ENCODE data around the gene RPS10.
"Not testable (repeated sequence)": the region's sequence is repeated elsewhere in the genome, so short reads cannot be mapped to it uniquely, and the experiment has no call there.

The RPS10 gene

DNA sequence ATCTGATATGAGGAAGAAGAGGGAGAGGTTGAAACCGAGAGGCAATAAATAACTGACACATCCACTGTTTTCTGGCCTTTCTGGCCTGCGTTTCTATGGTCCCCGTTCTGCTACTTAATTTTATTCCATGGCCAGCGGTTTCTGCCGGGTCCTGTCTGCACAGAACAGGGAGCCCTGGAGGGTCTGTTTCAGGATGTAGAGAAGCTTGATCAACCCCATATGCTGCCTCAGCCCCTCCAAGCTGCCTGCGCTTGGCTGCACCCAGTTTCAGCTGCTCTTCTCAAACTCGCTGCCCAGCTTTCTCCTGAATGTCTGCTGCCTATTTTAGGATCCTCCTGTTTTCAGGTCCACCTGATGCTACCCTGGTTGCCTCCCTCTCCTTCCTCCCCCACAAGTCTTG is 21.5 kb upstream of the RPS10 start:
- DNase-seq, result no peak

- DNase-seq, result no peak
These were observed 19.5 kb upstream of the RPS10 start for GRCh38 chr6:34445313-34445860.

- no peak for DNase-seq
These were observed 15.7 kb upstream of the RPS10 start for GRCh38 chr6:34441526-34441925.

DNA sequence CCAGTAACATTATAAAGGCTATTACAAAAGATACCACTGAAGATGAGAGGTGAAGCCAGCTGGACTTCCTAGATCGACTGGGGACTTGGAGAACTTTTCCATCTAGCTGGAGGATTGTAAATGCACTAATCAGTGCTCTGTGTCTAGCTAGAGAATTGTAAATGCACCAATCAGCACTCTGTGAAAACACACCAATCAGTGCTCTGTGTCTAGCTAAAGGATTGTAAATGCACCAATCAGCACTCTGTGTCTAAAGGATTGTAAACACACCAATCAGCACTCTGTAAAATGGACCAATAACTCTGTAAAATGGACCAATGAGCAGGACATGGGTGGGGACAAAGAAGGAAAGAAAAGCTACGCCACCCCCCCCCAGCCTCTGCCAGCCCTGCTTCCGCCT is 13.6 kb upstream of the RPS10 start:
- no peak for DNase-seq

DNA sequence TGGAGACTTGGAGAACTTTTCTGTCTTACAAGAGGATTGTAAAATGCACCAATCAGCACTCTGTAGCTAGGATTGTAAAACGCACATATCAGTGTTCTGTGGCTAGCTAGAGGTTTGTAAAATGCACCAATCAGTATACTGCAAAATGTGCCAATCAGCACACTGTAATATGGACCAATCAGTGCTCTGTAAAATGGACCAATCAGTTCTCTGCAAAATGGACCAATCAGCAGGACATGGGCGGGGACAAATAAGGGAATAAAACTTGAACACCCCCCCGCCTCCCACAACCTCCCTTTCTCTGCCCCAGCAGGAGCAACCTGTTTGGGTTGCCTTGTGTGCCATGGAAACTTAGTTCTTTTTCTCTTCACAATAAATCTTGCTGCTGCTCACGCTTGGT is 12.8 kb upstream of the RPS10 start:
- no peak for DNase-seq

DNA sequence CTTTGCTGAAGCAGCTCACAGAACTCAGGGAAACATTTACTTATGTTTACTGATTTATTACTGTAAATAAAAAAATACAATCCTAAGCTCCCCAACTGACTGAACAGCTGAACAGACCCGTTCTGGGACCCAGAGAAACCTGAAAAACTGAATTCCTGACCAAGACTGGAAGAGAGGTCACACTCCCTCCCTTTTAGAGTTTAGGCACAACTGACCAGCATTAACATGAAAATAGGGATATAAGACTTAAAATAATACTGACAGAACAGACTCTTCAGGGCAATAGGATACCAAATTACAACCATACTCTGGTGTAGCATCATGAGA is 11.7 kb upstream of the RPS10 start:
- no peak for DNase-seq

DNA sequence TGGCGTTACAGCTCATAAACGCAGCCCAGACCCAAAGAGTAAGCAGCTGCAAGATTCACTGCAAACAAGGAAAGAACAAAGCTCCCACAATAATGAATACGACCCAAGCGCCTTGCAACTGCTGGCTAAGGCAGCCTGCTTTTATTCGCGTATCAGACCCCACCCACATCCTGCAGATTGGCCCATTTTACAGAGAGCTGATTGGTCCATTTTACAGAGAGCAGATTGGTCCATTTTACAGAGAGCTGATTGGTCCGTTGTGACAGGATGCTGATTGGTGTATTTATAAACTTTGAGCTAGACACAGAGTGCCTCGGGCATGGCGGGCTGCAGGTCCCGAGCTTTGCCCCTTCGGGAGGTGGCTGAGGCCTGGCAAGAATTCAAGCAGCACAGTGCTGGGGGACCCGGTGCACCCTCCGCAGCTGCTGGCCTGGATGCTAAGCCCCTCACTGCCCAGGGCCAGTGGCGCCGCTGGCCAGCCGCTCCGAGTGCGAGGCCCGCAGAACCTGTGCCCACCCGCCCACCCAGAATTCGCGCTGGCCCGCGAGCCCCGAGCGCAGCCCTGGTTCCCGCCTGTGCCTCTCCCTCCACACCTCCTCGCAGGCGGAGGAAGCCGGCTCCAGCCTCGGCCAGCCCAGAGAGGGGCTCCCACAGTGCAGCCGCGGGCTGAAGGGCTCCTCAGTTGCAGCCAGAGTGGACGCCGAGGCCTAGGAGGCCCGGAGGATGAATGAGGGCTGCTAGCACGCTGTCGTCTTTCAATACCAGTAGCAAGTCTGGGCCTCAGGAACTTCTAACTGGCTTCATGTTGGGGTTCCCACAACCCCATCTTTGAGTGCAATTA is 11.2 kb upstream of the RPS10 start:
- DNase-seq, result no peak

GRCh38 chr6:34435916-34436315 is 10.0 kb upstream of the RPS10 start:
- DNase-seq, result no peak

- DNase-seq, result no peak
These were observed 754 bp downstream of the RPS10 start for GRCh38 chr6:34425132-34425497.

GRCh38 chr6:34424200-34425131 is 1.4 kb downstream of the RPS10 start:
- DNase-seq, result no peak

DNA sequence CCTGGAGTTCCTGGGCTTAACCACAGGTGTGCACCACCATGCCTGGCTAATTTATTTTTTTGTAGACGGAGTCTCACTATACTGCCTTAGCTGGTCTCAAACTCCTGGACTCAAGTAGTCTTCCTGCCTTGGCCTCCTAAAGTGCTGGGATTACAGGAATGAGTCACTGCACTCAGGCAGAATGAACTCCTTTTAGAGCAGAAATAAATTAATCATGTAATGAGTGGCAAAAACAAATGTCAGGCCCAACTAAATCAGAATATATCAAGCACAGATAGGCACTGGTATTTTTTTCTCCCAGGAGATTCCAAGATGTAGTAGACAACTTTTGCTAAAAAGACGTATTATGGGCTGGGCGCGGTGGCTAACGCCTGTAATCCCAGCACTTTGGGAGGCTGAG is 2.6 kb downstream of the RPS10 start:
- DNase-seq, result no peak

- DNase-seq, result no peak
These were observed 7.5 kb downstream of the RPS10 start for GRCh38 chr6:34418367-34418766.

DNA sequence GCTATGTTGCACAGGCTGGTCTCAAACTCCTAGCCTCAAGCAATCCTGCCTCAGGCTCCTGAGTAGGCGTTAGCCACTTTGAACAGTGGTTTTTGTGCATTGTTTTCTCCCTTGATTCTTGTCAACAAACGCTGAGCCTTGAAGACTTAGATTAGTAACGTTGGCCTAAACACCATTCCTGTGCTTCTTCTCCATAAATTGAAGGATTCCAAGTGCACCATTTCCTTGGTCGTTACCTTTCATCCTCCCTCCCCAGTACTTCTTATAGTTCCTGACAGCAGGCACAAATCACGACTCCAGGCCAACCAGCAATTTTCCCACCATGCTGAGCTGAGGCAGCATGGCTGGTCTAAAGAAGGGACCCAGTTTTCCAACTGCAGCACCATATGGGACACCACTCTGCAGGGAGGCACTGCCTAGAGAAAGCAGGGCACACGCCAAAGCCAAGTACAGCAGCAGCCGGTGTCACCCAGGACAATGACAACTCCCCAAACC is 8.9 kb downstream of the RPS10 start:
- no peak for DNase-seq

- peak; percentile 22 for DNase-seq
These were observed 10.6 kb downstream of the RPS10 start for GRCh38 chr6:34414999-34415858.

- DNase-seq, result no peak
These were observed 13.1 kb downstream of the RPS10 start for GRCh38 chr6:34412643-34413214.

GRCh38 chr6:34412016-34412415 is 13.9 kb downstream of the RPS10 start:
- no peak for DNase-seq

DNA sequence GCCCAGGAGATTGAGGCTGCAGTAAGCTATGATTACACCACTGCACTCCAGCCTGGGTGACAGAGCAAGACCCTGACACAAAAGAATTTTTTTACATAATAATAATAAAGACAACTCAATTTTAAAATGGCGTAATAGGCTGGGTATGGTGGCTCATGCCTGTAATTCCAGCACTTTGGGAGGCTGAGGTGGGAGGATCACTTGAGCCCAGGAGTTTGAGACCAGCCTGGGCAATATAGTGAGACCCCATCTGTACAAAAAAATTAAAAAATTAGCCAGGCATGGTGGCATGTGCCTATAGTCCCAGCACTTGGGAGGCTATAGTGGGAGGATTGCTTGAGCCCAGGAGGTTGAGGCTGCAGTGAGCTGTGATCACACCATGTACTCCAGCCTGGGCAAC is 18.0 kb downstream of the RPS10 start:
- not testable (repeated sequence) for DNase-seq

DNA sequence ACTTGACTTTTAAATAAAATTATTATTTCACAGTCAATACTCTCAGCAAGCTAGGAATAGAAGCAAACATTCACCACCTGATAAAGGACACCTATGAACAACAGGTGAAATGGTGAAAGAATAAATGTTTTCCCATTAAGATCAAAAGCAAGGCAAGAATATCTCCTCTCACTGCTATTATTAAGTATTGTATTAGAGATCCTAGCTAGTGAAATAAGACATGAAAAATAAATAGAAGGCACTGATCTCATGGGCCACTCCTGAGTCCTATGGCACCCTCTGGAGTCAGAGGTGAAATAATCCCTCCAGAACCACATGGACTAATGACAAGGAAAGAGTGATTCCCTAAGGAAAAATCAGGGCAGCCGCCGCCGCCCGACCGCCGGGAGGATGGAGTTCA is 29.4 kb downstream of the RPS10 start:
- no peak for DNase-seq

- DNase-seq, result no peak
These were observed 31.9 kb downstream of the RPS10 start for GRCh38 chr6:34393966-34394305.

DNA sequence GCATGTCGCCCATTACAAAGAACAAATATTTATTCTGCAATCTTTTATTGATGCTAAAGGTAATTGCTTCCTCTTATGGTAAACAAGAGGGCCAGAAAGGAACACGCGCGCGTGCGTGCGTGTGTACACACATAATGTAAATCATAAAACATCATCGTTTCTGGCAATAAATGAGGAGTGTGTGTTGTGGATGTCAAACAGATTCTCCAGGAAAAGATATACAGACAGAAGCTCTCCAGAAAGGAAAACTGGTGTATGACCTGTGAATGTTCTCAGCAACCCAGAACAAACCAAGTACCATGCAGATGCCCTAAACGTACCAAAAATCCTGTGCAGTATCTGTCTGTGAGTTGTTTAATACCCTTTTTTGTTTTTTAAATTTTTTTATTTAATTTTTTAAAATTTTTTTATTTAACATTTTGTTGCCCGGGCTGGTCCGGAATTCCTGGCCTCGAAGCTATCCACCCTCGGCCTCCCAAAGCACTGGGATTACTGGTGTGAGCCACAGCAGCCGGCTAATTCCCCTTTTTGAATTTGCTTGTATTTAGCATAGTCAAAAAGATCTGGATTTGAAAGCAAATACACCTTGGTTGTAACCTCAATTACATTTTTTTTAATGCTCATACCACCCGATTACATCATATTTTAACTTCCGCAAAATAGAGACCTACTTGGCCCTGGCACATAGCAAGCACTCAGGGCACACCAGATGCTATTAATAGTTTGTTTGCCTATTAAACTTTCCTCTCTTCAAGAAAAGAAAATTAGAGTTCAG is 32.5 kb downstream of the RPS10 start:
- no peak for DNase-seq

DNA sequence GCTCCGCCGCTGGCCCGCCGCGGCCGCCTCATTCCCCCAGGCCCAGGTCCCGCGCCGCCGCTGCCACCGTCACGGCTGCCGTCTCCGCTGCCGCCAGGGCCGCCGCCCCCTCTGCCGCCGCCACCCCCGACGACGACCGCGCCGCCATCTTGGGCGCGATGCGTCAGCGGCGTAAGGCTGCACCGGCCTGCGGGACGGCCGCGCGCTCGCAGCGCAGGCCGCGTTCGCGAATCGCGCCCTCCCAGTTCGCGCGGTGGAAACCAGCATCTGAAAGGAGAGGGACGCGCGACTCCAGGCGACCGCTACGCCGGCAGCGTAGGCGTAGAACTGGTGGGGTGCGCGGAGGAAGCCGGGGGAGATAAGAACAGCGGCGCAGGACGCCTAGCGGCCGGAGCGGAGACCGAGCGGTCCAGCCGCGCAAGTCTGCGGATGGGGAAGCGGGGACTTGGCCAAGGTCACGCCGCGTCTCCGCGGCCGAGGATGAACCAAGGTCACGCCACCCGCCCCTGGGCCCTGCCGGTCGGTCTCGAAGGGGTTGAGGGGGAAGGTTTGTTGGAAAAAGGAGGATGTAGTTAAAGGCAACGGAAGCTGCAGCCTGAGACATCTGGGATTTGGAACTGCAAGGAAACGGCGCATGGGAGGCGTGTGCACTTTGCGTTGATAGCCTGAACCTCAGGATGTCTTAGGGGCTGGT is 33.2 kb downstream of the RPS10 start, which contains the start of gene NUDT3:
Gene NUDT3 (minus strand): TSS at position 173 of the 694 bp plus-strand sequence. CDS start 307 bp downstream, outside the sequence.
- peak; percentile 90 for DNase-seq
